SK-N-MC (cell line): Measurements from ENCODE around the gene SHB.

Experiments used
- DNase-seq: peaks from one replicate; pipeline ENCODE4 v3.0.0-alpha.2; 2011; ENCODE audit warnings: low read depth, low spot score
- H3K27ac ChIP-seq: fragments of 200-600 bp; sonication (generic); 2 replicates; pipeline ENCODE4 v1.5.1; 2016; ENCODE audit warnings: mixed run types
- H3K36me3 ChIP-seq: fragments of 200-600 bp; sonication (generic); 2 replicates; pipeline ENCODE4 v1.6.1; 2017; ENCODE audit warnings: antibody characterized with exemption, low read length, mixed read lengths; ENCODE audit not compliant: insufficient read depth
- H3K4me3 ChIP-seq: fragments of 200-600 bp; sonication (generic); 2 replicates; pipeline ENCODE4 v1.5.1; 2016
- H3K9ac ChIP-seq: fragments of 200-600 bp; sonication (generic); 2 replicates; pipeline ENCODE4 v1.8.0; 2017; ENCODE audit warnings: mixed run types, mixed read lengths; ENCODE audit not compliant: insufficient read length
- H3K9me3 ChIP-seq: fragments of 200-600 bp; sonication (generic); 2 replicates; pipeline ENCODE4 v1.6.1; 2017; ENCODE audit warnings: low read depth, mild to moderate bottlenecking, antibody characterized with exemption, low read length, moderate library complexity, mixed read lengths
- EZH2 ChIP-seq: fragments of 200-600 bp; sonication (generic); IDR thresholded peaks from one replicate; pipeline ENCODE4 v1.6.1; 2017; ENCODE audit warnings: antibody characterized with exemption
- FOXP2 ChIP-seq: optimal IDR thresholded peaks from 2 replicates; pipeline ENCODE3; 2011; ENCODE audit warnings: mild to moderate bottlenecking, moderate library complexity; ENCODE audit not compliant: insufficient read depth; ENCODE audit errors: extremely low read length, control extremely low read depth
- POLR2AphosphoS5 ChIP-seq: IDR thresholded peaks from 2 replicates; pipeline ENCODE4 v1.6.1; 2012; ENCODE audit warnings: mild to moderate bottlenecking, low read depth, low read length, borderline replicate concordance

The SHB gene

DNA sequence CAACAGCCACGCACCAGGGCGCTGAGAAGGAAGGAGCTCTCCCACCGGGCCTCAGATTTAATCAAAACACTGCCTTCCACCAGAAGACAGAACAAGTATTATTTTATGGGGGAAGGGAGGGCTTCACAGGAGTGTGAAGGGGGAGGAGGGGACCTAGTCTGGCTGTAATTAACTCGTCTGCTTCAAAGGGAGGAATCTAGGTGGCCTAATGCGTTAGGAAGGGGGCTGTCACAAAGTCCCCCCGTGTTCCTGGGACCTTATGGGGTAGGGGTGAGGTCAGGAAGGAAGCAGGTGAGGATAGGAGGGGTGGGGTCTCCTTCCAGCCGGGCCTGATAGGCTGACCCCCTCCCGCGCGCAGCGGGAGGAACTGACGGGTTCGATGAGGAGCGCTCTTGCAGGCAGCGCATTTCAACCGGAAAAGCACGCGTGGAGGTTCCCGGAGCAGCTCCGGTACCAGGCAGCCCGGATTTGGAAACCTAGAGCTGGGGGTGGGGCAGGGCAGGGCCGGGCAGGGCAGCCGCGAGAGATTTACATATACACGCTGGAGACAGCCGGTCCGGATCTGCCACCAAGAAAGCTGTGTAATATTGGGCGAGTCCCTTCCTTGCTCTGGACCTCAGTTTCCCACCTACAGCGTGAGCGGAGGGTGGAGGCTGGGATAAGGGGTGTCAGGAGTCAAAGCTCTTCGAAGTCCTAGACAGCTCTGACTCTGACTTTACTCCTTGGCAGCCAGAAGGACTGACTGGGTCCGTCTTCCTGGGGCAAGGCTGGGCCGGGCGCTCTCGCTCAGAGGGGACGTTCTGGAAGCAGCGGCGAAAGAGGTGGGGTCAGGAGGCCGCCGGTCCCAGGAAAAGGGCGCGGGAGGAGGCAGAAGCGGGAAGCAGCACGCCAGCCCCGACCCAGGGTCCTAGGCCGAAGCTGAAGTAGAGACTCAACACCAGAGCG, 1.8 kb downstream of the SHB start:
- no peak for DNase-seq
- Histone ChIP-seq H3K4me3 (peak overlapping the region; percentile 94), H3K9me3 (no peaks in the 10 kb centered on the region), H3K27ac (no peak overlapping the region), H3K9ac (peak overlapping the region; percentile 88), H3K36me3 (peaks cover 7% of the 10 kb centered on the region)
- TF ChIP-seq POLR2AphosphoS5 (no peak), EZH2 (no peak), FOXP2 (no peak)

DNA sequence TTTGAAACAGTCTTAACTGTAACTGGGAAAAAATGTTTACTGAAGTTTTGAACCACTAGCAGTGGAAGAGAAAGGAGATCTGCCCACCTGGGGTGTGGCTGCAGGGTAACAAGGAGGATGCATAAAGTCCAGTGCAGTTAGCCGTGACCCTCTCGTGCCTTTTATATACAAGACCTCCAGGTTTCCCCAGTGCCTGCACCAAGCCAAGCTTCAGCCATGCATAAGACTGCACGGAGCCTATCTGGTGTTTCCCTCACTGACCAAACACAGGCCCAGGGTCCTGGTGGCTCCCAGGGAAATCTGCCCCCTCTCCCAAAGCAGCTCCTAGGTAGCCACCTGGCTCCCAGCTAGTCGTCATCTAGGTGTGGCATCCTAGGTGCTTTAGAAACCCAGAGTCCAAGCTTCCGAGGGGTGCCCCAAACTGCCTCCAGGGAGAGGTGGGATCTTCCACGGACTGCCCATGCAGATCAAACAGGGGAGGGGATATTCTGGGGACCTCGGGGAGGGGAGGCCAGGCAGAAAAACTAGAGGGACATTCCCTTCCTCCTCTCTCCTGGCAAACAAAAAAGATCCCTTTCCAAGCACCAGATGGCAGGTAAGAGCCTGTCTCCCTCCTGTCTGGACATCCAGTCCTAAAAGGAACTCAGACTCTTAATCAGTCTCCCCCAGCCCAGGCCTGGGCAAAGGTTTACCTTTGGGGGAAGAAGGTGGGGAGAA, 2.7 kb downstream of the SHB start:
- Histone ChIP-seq H3K9ac (peak overlapping the region; percentile 74), H3K27ac (no peak overlapping the region), H3K9me3 (no peaks in the 10 kb centered on the region), H3K36me3 (peaks cover 7% of the 10 kb centered on the region), H3K4me3 (peak overlapping the region; percentile 94)
- TF ChIP-seq FOXP2 (no peak), EZH2 (no peak), POLR2AphosphoS5 (no peak)
- no peak for DNase-seq

DNA sequence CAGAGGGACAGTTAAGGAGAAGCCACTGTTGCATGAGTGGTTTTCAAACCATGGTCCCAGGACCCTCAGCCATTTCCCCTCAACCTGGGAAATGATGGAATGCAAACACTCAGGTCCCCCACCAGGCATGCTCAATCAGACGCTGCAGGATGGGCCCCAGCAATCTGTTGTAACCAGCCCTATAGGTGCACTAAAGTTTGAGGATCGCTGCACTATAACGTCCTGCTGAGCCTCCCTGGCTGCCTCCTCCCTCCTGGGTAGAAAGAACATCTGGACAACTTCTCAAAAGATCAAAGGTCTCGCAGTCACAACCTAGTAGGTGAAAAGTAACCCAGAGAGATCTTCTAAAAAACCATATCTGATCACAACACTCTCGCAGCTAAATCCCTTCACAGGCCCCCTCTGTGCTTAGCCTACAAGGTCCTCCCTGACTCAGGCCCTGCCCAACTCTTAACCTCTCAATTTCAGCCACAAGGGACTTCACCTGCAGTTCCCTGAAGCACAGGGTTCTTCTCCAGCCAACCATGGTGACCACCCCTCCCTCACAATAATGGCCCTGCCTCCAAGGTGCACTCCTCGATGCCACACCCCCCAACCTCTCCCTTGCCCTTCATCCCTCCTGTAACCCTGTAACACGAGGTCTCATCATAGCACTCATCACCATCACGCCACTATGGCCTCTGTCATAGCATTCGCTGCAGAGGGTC, 3.5 kb downstream of the SHB start:
- peak overlapping the region; percentile 94 for H3K4me3 ChIP-seq
- H3K9me3 ChIP-seq = no peaks in the 10 kb centered on the region
- TF ChIP-seq FOXP2 (no peak), EZH2 (no peak), POLR2AphosphoS5 (no peak)
- peaks cover 10% of the 10 kb centered on the region for H3K36me3 ChIP-seq
- no peak overlapping the region for H3K9ac ChIP-seq
- no peak for DNase-seq
- no peak overlapping the region for H3K27ac ChIP-seq

DNA sequence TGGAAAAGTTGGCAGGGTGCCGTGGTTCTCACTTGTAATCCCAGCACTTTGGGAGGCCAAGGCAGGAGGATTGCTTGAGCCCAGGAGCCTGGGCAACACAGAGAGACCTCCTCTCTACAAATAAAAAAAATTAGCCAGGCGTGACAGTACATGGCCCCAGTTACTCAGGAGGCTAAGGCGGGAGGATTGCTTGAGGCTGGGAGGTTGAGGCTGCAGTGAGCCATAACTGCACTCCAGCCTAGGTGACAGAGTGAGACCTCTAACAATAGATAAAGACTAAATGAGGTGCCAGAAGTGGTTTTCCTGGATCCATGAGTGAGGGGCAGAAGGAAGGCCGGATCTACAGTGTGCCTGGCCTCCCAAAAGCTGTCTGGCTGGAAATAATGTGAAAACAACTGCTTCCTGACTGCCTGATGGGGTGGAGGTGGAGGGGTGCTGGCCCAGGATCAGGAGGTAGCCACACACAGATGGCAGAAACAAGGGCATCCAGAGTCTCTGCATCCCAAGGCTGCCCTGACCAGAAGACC, 4.1 kb downstream of the SHB start:
- H3K9me3 ChIP-seq = no peaks in the 10 kb centered on the region
- peaks cover 14% of the 10 kb centered on the region for H3K36me3 ChIP-seq
- peak overlapping the region; percentile 94 for H3K4me3 ChIP-seq
- H3K9ac ChIP-seq = no peak overlapping the region
- DNase-seq = no peak
- no peak overlapping the region for H3K27ac ChIP-seq
- no peak for TF ChIP-seq POLR2AphosphoS5
- TF ChIP-seq FOXP2 = no peak
- TF ChIP-seq EZH2 = no peak

DNA sequence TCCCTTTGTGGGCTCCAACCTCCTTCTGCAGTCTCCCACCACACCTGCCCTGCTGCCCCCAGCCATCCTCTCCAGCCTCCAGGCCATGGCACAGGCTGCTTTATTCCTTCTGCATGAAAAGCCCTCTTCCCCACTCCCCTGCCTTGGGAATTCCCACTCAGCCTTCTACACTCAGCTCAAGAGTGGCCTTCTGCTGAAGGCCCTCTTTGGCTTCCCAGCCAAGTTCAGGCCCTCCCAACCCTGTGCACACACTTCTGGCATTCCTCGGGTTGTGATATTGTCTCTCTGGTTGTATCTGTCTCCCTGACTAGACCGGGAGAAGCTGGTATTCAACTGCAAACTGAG, 5.7 kb downstream of the SHB start:
- peaks cover 14% of the 10 kb centered on the region for H3K36me3 ChIP-seq
- DNase-seq = no peak
- H3K9ac ChIP-seq = no peak overlapping the region
- no peak for TF ChIP-seq POLR2AphosphoS5
- TF ChIP-seq FOXP2 = no peak
- no peak for TF ChIP-seq EZH2
- peak overlapping the region; percentile 27 for H3K4me3 ChIP-seq
- H3K27ac ChIP-seq = peak overlapping the region; percentile 4; the same call in 1 of the 2 replicates
- H3K9me3 ChIP-seq = no peaks in the 10 kb centered on the region

- no peak for DNase-seq
- peak overlapping the region; percentile 68; the same call in 1 of the 2 replicates for H3K27ac ChIP-seq
- H3K36me3 ChIP-seq = peaks cover 14% of the 10 kb centered on the region
- H3K9ac ChIP-seq = peak overlapping the region; percentile 45
- H3K9me3 ChIP-seq = no peaks in the 10 kb centered on the region
- H3K4me3 ChIP-seq = peak overlapping the region; percentile 34
- TF ChIP-seq EZH2 = no peak
- TF ChIP-seq FOXP2 = no peak
- TF ChIP-seq POLR2AphosphoS5 = no peak
Measured at GRCh38 chr9:38062498-38063362, 6.3 kb downstream of the SHB start.

GRCh38 chr9:38062106-38062497, 6.9 kb downstream of the SHB start:
- Histone ChIP-seq H3K27ac (peak overlapping the region; percentile 61), H3K9ac (no peak overlapping the region), H3K9me3 (no peaks in the 10 kb centered on the region), H3K4me3 (peak overlapping the region; percentile 34), H3K36me3 (peaks cover 14% of the 10 kb centered on the region)
- TF ChIP-seq FOXP2 = no peak
- TF ChIP-seq POLR2AphosphoS5 = no peak
- no peak for TF ChIP-seq EZH2
- DNase-seq = no peak
